Stomach (tissue), 9 donors: Measurements from ENCODE around the gene DLG2. TPM values are rescaled to one million over a fixed set of nuclear protein-coding genes. Genes with fewer than 3 reads are reported as not detected.

Source experiments
- DNase-seq, 2 donors: peaks; one replicate each; pipeline versions ENCODE4 v3.0.0 to v3.0.0-alpha.2; 2013 to 2019
- H3K27ac ChIP-seq, 5 donors: fragments of 200-600 bp in 4 of 5; sonication (generic) in 4 of 5; one replicate each; pipeline ENCODE4 v1.5.1; 2013 to 2019; ENCODE audit warnings: mild to moderate bottlenecking in 1 of 5, moderate library complexity in 1 of 5
- H3K27me3 ChIP-seq, 3 donors: fragments of 200-600 bp; sonication (generic); one replicate each; pipeline ENCODE4 v1.5.1; 2017 to 2019; ENCODE audit warnings: mixed run types in 1 of 3
- H3K36me3 ChIP-seq, 4 donors: fragments of 200-600 bp; sonication (generic); 1 replicate in 3 of 4; 2 replicates in 1 of 4; pipeline ENCODE4 v1.5.1; 2016 to 2019
- H3K4me1 ChIP-seq, 4 donors: fragments of 200-600 bp; sonication (generic); one replicate each; pipeline ENCODE4 v1.5.1; 2016 to 2019
- H3K4me3 ChIP-seq, 4 donors: fragments of 200-600 bp; sonication (generic) in 3 of 4; one replicate each; pipeline ENCODE4 v1.5.1; 2016 to 2019; ENCODE audit warnings: mild to moderate bottlenecking in 1 of 4
- H3K9me3 ChIP-seq, 4 donors: fragments of 200-600 bp; sonication (generic); one replicate each; pipeline ENCODE4 v1.5.1; 2016 to 2019
- CTCF ChIP-seq, 7 experiments: fragments of 450-650 bp in 4 of 7; fragments of 200-600 bp in 3 of 7; sonication (generic) in 3 of 7; IDR thresholded peaks; one replicate each; pipeline ENCODE4 v1.5.1; 2016 to 2019; ENCODE audit warnings: antibody characterized with exemption in 7 of 7, control low read depth in 2 of 7, mild to moderate bottlenecking in 1 of 7
- EP300 ChIP-seq: sonication (generic); formaldehyde crosslinking; IDR thresholded peaks from one replicate; pipeline ENCODE4 v1.6.1; 2017; ENCODE audit warnings: antibody characterized with exemption
- POLR2A ChIP-seq, 4 donors: fragments of 450-650 bp; IDR thresholded peaks; one replicate each; pipeline ENCODE4 v1.6.1; 2016; ENCODE audit warnings: antibody characterized with exemption in 4 of 4, control low read depth in 2 of 4, mild to moderate bottlenecking in 1 of 4, moderate library complexity in 1 of 4
- POLR2AphosphoS5 ChIP-seq, 3 donors: sonication (generic); formaldehyde crosslinking; IDR thresholded peaks; one replicate each; pipeline ENCODE4 v1.6.1; 2016; ENCODE audit warnings: antibody characterized with exemption in 3 of 3
- WGBS, 5 donors: extraction: QIAGEN DNeasy Blood & Tissue Kit in 3 of 5; methylation state at CpG; one replicate each; pipeline versions ENCODE4 v1.1.5 to v1.1.7; 2013 to 2018; 5-methylcytosine and 5-hydroxymethylcytosine counted together
- intact Hi-C: fragments of 100-400 bp; cut with DNase I; formaldehyde crosslinking; loops from one replicate; pipeline ENCODE4 v1.15.1; 2023; ENCODE audit warnings: low total_unique reads
- polyA plus RNA-seq, 3 donors: library from polyadenylated mRNA; stranded (reverse); fragments of 200-250 nt; gene quantifications; one replicate each; pipeline ENCODE4 v1.2.3, GENCODE V29; 2013
- total RNA-seq, 5 donors: library from RNA; depleted of rRNA; stranded (reverse); fragments of >200 nt; gene quantifications; one replicate each; pipeline versions ENCODE4 v1.1.0 to v1.2.3, GENCODE V29; 2014 to 2016
- donor health status: healthy with polysubstance abuse.
- donor health status: Bipolar disorder and iron deficiency.
- donor health status: healthy.

The DLG2 gene
- total and polyA plus RNA-seq, 8 donors: 1.3 to 19.1 (median 3.5) TPM

- intact Hi-C loops: no loop called here
- DNase-seq: no peak
- Histone ChIP-seq H3K27ac (no peak overlapping the region), H3K4me3 (no peak overlapping the region), H3K27me3 (no peaks in the 10 kb centered on the region), H3K9me3 (no peaks in the 10 kb centered on the region), H3K4me1 (no peaks in the 10 kb centered on the region), H3K36me3 (no peaks in the 10 kb centered on the region)
- TF ChIP-seq POLR2A (IDR thresholded peaks at IDR 0.05) (no peak), POLR2AphosphoS5 (IDR thresholded peaks at IDR 0.05) (no peak), CTCF (IDR thresholded peaks at IDR 0.05) (no peak), EP300 (no peak)
- WGBS, 5 donors: 77 to 84% (median 81%) methylated on average over 5 of the region's 5 CpGs
These were observed 1717.3 kb downstream of the DLG2 start for GRCh38 chr11:83909579-83910534.

GRCh38 chr11:83908298-83908856 is 1718.8 kb downstream of the DLG2 start:
- H3K27me3 ChIP-seq: no peaks in the 10 kb centered on the region
- 70 to 79% (median 77%) methylated on average over 7 of the region's 7 CpGs for WGBS, 5 donors
- H3K4me3 ChIP-seq: no peak overlapping the region
- intact Hi-C loops: no loop called here
- TF ChIP-seq CTCF (IDR thresholded peaks at IDR 0.05) (no peak), POLR2AphosphoS5 (IDR thresholded peaks at IDR 0.05) (no peak), POLR2A (IDR thresholded peaks at IDR 0.05) (no peak), EP300 (no peak)
- H3K36me3 ChIP-seq: no peaks in the 10 kb centered on the region
- H3K27ac ChIP-seq: no peak overlapping the region
- DNase-seq: no peak
- no peaks in the 10 kb centered on the region for H3K9me3 ChIP-seq
- no peaks in the 10 kb centered on the region for H3K4me1 ChIP-seq

GRCh38 chr11:83895516-83895915 is 1731.6 kb downstream of the DLG2 start:
- intact Hi-C loops: no loop called here
- peaks cover 0 to 4% (median 0%) of the 10 kb centered on the region in 4 donors for H3K9me3 ChIP-seq
- no peaks in the 10 kb centered on the region for H3K27me3 ChIP-seq
- DNase-seq: peak in 1 of 2 donors; percentile 5
- H3K36me3 ChIP-seq: no peaks in the 10 kb centered on the region
- H3K4me1 ChIP-seq: no peaks in the 10 kb centered on the region
- H3K4me3 ChIP-seq: no peak overlapping the region
- H3K27ac ChIP-seq: no peak overlapping the region
- TF ChIP-seq POLR2AphosphoS5 (IDR thresholded peaks at IDR 0.05): no peak
- TF ChIP-seq CTCF (IDR thresholded peaks at IDR 0.05): no peak
- TF ChIP-seq POLR2A (IDR thresholded peaks at IDR 0.05): no peak
- TF ChIP-seq EP300: no peak

GRCh38 chr11:83881428-83881827 is 1745.7 kb downstream of the DLG2 start:
- intact Hi-C loops: no loop called here
- H3K4me3 ChIP-seq: no peak overlapping the region

More at GRCh38 chr11:83881428-83881827, 1745.7 kb downstream of the DLG2 start:
- Histone ChIP-seq H3K4me1 (no peaks in the 10 kb centered on the region), H3K27me3 (no peaks in the 10 kb centered on the region), H3K9me3 (peaks cover 0 to 8% (median 3%) of the 10 kb centered on the region in 4 donors), H3K36me3 (no peaks in the 10 kb centered on the region), H3K27ac (no peak overlapping the region)
- TF ChIP-seq POLR2A (IDR thresholded peaks at IDR 0.05): no peak
- TF ChIP-seq EP300: no peak
- no peak for TF ChIP-seq POLR2AphosphoS5 (IDR thresholded peaks at IDR 0.05)
- TF ChIP-seq CTCF (IDR thresholded peaks at IDR 0.05): no peak
- DNase-seq: no peak
- 86 to 100% (median 97%) methylated on average over 1 of the region's 1 CpG for WGBS, 5 donors
